RWPE1 (cell line): ENCODE measurements around the gene KIRREL2.
"Not testable (repeated sequence)": the region's sequence is repeated elsewhere in the genome, so short reads cannot be mapped to it uniquely, and the experiment has no call there.

ENCODE experiments used
- CTCF ChIA-PET: fragments of 350-600 bp; sonication (Branson Sonifier 250); formaldehyde crosslinking; extraction: SDS; loops from one replicate; lab custom pipeline; 2021; lab: Yijun Ruan, JAX
- POLR2A ChIA-PET: fragments of 400-600 bp; formaldehyde crosslinking; extraction: SDS; loops from one replicate; lab custom pipeline; 2020; ENCODE audit warnings: antibody characterized with exemption; ENCODE audit not compliant: low non-redundant PET; lab: Yijun Ruan, JAX
- DNase-seq: peaks from one replicate; pipeline ENCODE4 v3.0.0; 2012; ENCODE audit warnings: low spot score
- H3K27ac ChIP-seq: fragments of 450-650 bp; 2 replicates; pipeline ENCODE4 v1.5.1; 2017
- TF ChIP-seq, protein P1 (sequence below): fragments of 450-650 bp; conservative IDR thresholded peaks from 2 replicates; pipeline ENCODE4 v1.5.1; 2017; ENCODE audit warnings: low read depth, mild to moderate bottlenecking

The KIRREL2 gene

GRCh38 chr19:35832054-35832453 is 24.7 kb upstream of the KIRREL2 start:
- TF ChIP-seq, protein P1, sequence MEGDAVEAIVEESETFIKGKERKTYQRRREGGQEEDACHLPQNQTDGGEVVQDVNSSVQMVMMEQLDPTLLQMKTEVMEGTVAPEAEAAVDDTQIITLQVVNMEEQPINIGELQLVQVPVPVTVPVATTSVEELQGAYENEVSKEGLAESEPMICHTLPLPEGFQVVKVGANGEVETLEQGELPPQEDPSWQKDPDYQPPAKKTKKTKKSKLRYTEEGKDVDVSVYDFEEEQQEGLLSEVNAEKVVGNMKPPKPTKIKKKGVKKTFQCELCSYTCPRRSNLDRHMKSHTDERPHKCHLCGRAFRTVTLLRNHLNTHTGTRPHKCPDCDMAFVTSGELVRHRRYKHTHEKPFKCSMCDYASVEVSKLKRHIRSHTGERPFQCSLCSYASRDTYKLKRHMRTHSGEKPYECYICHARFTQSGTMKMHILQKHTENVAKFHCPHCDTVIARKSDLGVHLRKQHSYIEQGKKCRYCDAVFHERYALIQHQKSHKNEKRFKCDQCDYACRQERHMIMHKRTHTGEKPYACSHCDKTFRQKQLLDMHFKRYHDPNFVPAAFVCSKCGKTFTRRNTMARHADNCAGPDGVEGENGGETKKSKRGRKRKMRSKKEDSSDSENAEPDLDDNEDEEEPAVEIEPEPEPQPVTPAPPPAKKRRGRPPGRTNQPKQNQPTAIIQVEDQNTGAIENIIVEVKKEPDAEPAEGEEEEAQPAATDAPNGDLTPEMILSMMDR = no peak
- H3K27ac ChIP-seq = no peak overlapping the region
- POLR2A ChIA-PET = no interaction called here
- no peak for DNase-seq
- CTCF ChIA-PET = interaction anchor here (0.6 kb wide), 1 partner anchor 12 kb away, joined by 3 read pairs; no protein-coding TSS in a partner anchor

- POLR2A ChIA-PET = no interaction called here
- CTCF ChIA-PET = interaction anchor here (0.7 to 1.4 kb wide), 4 partner anchors 11 to 23 kb away, joined by 3 to 8 read pairs (median 6); partner anchors contain the start of gene KIRREL2
- DNase-seq = no peak
- TF ChIP-seq, protein P1 = no peak
- H3K27ac ChIP-seq = no peak overlapping the region
Observed at GRCh38 chr19:35833972-35834371, 22.7 kb upstream of the KIRREL2 start.

- DNase-seq, POLR2A ChIA-PET, H3K27ac ChIP-seq: not testable (repeated sequence)
- CTCF ChIA-PET = interaction anchor here (0.5 kb wide), 1 partner anchor 46 kb away, joined by 3 read pairs; no protein-coding TSS in a partner anchor
Observed at GRCh38 chr19:35836096-35836495, 20.6 kb upstream of the KIRREL2 start.

DNA sequence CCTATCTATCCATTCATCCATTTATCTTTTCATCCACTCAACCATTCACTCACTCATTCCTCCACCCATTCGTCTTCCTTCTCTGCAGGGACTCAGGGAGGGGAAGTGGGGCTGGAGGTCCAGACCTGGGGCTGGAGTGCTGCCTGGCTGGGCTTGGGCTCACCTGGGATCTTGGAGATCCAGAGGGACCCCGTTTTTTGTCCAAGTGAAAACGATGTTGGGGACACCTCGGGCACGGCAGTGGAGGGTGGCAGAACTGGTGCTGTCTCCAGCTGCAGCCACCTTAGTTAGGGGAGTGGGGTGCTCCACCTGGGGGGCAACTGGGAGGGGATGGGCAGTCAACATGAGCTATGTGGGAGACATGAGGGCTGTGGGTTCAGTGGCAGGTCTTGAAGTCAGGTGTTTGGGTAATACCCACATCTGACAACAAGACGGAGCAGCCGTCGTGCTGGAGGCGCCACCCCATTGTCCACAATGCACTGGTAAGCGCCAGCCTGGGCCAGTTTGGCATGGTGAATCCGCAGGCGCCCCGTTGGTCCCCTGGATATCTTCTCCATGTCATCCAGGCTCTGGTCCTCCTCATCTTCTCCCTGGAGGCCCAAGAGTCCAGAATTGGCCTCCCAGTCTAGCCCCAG is 14.6 kb upstream of the KIRREL2 start:
- no peak overlapping the region for H3K27ac ChIP-seq
- ChIA-PET POLR2A (no interaction called here), CTCF (no interaction called here)
- TF ChIP-seq, protein P1 = no peak
- DNase-seq = no peak

DNA sequence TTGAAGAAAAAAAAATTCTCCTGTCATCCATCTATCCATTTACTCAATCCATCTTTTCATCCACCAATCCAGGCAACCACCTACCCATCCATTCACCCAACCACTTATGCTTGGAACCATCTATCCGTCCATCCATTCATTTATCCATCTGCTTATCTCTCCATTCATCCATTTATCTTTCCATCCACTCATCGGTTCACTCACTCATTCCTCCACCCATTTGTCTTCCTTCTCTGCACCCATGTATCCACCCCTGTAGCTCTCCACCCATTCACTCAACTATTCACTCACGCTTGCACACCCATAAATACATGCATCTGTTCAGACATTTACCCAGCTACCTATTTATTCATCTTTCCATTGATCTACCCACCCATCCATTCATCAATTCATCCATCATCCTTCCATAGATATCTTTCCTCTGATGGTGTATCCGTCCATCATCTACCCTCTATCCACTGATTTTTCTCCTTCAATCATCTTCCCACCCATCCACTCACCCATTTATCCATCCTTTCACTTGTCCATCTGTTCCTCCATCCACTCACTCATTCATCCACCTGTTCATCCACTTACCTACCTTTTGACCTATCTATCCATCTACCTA is 13.9 kb upstream of the KIRREL2 start:
- no peak overlapping the region for H3K27ac ChIP-seq
- no peak for DNase-seq
- POLR2A ChIA-PET = no interaction called here
- TF ChIP-seq, protein P1 = no peak
- CTCF ChIA-PET = no interaction called here

GRCh38 chr19:35843676-35844481 is 12.8 kb upstream of the KIRREL2 start:
- no peak overlapping the region for H3K27ac ChIP-seq
- ChIA-PET POLR2A (no interaction called here), CTCF (no interaction called here)
- TF ChIP-seq, protein P1 = no peak
- peak; percentile 41 for DNase-seq
